ENCODE results near the gene HSH2D.
A peak's percentile ranks its signal among the peaks of the same experiment; 100 is the strongest.

The HSH2D gene

DNA sequence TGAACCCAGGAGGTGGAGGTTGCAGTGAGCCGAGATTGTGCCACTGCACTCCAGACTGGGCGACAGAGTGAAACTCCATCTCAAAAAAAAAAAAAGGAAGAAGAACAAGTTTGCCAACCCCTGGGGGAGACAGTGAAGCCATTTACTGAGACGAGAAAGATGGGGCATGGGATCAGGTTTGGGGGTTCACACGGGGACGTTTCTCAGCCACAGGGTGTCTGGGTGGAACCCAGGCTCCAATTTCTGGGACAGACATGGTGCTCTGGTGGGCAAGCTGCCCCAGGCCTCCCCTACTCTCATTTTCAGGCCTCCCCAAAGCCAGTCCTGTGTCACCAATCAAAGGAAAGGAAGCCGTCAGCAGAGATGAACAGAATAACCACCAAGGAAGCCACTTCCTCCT, 13.4 kb downstream of the HSH2D start:
- no peak overlapping the region for H3K4me3 ChIP-seq (ENCODE audit: low read depth, low read length)
- TF ChIP-seq, protein P1, sequence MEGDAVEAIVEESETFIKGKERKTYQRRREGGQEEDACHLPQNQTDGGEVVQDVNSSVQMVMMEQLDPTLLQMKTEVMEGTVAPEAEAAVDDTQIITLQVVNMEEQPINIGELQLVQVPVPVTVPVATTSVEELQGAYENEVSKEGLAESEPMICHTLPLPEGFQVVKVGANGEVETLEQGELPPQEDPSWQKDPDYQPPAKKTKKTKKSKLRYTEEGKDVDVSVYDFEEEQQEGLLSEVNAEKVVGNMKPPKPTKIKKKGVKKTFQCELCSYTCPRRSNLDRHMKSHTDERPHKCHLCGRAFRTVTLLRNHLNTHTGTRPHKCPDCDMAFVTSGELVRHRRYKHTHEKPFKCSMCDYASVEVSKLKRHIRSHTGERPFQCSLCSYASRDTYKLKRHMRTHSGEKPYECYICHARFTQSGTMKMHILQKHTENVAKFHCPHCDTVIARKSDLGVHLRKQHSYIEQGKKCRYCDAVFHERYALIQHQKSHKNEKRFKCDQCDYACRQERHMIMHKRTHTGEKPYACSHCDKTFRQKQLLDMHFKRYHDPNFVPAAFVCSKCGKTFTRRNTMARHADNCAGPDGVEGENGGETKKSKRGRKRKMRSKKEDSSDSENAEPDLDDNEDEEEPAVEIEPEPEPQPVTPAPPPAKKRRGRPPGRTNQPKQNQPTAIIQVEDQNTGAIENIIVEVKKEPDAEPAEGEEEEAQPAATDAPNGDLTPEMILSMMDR (IDR thresholded peaks at IDR 0.05; ENCODE audit: low read depth, low read length), result no peak
- TF ChIP-seq MYC (IDR thresholded peaks at IDR 0.05; ENCODE audit: low read depth, low read length) (no peak), POLR2A (IDR thresholded peaks at IDR 0.05; ENCODE audit: extremely low read depth, insufficient read length) (no peak)
- TF ChIP-seq, protein P2, sequence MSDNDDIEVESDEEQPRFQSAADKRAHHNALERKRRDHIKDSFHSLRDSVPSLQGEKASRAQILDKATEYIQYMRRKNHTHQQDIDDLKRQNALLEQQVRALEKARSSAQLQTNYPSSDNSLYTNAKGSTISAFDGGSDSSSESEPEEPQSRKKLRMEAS (IDR thresholded peaks at IDR 0.05; ENCODE audit: low read depth, low read length), result no peak
- DNase-seq (ENCODE audit: low read depth), result no peak

DNA sequence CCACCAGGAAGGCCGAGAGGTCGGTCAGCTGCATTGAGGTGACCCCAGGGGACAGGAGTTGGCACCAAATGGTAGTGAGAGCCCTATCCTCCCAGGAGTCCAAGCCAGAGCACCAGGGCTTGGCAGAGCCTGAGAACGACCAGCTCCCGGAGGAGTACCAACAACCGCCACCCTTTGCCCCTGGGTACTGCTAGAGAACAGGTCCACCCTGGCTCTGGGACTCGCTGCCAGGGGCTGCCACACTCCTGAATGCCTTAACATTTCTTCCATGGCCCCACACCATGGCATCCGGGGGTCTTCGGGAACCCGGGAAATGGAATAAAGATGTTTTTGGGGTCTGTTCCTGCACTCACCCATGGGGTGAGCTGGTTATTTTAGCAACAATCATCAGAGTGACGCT, 14.1 kb downstream of the HSH2D start:
- DNase-seq (ENCODE audit: low read depth), result no peak
- TF ChIP-seq MYC (IDR thresholded peaks at IDR 0.05; ENCODE audit: low read depth, low read length), result no peak
- TF ChIP-seq, protein P2 (IDR thresholded peaks at IDR 0.05; ENCODE audit: low read depth, low read length), result no peak
- TF ChIP-seq POLR2A (IDR thresholded peaks at IDR 0.05; ENCODE audit: extremely low read depth, insufficient read length), result no peak
- TF ChIP-seq, protein P1 (IDR thresholded peaks at IDR 0.05; ENCODE audit: low read depth, low read length), result no peak
- no peak overlapping the region for H3K4me3 ChIP-seq (ENCODE audit: low read depth, low read length)

DNA sequence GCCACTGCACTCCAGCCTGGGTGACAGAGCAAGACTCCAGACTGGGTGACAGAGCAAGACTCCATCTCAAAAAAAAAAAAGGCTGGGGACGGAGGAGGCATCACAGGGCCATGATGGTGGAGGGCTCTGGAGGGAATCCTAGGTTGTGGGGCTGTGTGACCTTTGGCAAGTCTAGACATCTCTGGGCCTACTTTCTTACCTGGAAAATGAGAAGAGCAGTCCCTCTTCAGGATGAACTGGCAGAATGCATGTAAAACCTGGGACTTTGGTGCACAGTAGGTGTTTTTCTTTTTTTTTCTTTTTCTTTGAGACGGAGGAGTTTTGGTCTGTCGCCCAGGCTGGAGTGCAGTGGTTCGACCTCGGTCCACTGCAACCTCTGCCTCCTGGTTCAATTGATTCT, 16.2 kb downstream of the HSH2D start:
- no peak overlapping the region for H3K4me3 ChIP-seq (ENCODE audit: low read depth, low read length)
- no peak for DNase-seq (ENCODE audit: low read depth)
- TF ChIP-seq, protein P1 (IDR thresholded peaks at IDR 0.05; ENCODE audit: low read depth, low read length), result no peak
- TF ChIP-seq, protein P2 (IDR thresholded peaks at IDR 0.05; ENCODE audit: low read depth, low read length), result no peak
- TF ChIP-seq POLR2A (IDR thresholded peaks at IDR 0.05; ENCODE audit: extremely low read depth, insufficient read length), result no peak
- TF ChIP-seq MYC (IDR thresholded peaks at IDR 0.05; ENCODE audit: low read depth, low read length), result no peak

DNA sequence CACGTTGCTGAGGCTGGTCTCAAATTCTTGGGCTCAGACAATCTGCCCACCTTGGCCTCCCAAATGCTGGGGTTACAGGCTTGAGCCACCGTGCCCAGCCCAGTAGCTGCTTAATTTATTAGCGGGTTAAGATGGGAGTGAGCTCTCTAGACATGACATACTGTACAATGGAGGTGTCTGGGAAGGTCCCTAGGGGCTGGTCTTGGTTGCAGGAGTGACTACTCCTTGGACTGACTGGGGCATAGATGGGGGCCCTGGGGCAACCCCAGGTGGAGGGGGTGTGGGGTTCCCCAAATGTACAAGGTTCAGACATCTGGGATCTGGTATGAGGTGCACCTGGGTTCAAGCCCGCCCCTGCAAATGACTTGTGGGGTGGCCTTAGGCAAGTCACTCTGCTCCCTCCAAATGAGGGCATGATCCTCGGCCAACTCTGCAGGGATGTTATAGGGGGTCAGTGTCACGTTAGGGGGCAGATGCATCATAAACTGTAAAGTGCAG, 17.0 kb downstream of the HSH2D start:
- TF ChIP-seq POLR2A (IDR thresholded peaks at IDR 0.05; ENCODE audit: extremely low read depth, insufficient read length), result no peak
- TF ChIP-seq, protein P2 (IDR thresholded peaks at IDR 0.05; ENCODE audit: low read depth, low read length), result no peak
- TF ChIP-seq, protein P1 (IDR thresholded peaks at IDR 0.05; ENCODE audit: low read depth, low read length), result no peak
- TF ChIP-seq MYC (IDR thresholded peaks at IDR 0.05; ENCODE audit: low read depth, low read length), result no peak
- no peak for DNase-seq (ENCODE audit: low read depth)
- H3K4me3 ChIP-seq (ENCODE audit: low read depth, low read length), result no peak overlapping the region

DNA sequence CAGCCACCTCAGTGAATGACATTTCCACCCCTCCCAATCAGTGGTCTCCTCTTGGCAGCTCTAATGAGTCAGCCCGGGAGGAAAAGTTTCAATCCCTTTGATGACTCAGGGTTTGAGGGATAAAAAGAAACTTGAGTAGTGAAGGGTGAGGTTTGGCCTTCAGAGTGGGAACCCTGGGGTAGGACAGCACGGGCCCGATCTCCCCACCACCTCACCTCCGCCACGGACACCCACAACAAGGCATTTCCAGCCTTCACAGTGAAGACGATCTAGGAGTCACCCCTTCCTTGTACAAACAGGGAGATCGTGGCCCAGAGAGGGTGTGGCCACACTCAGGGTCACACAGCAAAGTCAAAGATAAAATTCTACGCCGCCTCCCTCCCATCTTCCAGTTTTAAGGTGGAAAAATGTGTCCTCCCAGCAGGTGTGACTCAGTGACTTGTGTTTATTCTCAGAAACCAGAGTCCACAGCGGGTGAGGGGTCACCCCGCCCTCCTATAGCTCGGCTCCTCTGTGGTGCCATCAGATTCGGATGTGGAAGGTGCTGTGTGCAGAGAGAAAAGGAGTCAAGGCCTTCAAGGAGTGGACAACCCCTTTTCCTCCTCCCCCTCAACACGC, 17.6 kb downstream of the HSH2D start:
- peak; percentile 78 for DNase-seq (ENCODE audit: low read depth)
- no peak overlapping the region for H3K4me3 ChIP-seq (ENCODE audit: low read depth, low read length)
- no peak for TF ChIP-seq MYC (IDR thresholded peaks at IDR 0.05; ENCODE audit: low read depth, low read length)
- no peak for TF ChIP-seq POLR2A (IDR thresholded peaks at IDR 0.05; ENCODE audit: extremely low read depth, insufficient read length)
- TF ChIP-seq, protein P2 (IDR thresholded peaks at IDR 0.05; ENCODE audit: low read depth, low read length), result no peak
- TF ChIP-seq, protein P1 (IDR thresholded peaks at IDR 0.05; ENCODE audit: low read depth, low read length), result no peak

All from NB4 (cell line).